PC-9 (cell line): ENCODE measurements around the gene ZNF699. TPM values are rescaled to one million over a fixed set of nuclear protein-coding genes. Genes with fewer than 3 reads are reported as not detected.

Experiments used
- BruUV-seq: library from RNA; stranded (reverse); fragments of 400-500 nt; replicated peaks from 2 replicates; lab custom pipeline; 2021; lab: Mats Ljungman, UMichigan
- CTCF ChIA-PET: fragments of 300-600 bp; sonication (Branson Sonifier 250); formaldehyde crosslinking; loops from one replicate; lab custom pipeline; 2022; ENCODE audit warnings: antibody characterized with exemption; lab: Charles Lee
- POLR2A ChIA-PET: fragments of 300-600 bp; sonication (Branson Sonifier 250); formaldehyde crosslinking; loops from one replicate; lab custom pipeline; 2022; ENCODE audit warnings: antibody characterized with exemption; ENCODE audit not compliant: unreplicated experiment; lab: Charles Lee
- DNase-seq, 2 experiments: peaks; one replicate each; pipeline versions ENCODE4 v3.0.0 to v3.0.0-alpha.2; 2015 to 2022; ENCODE audit warnings: mixed read lengths in 1 of 2
- H2AFZ ChIP-seq: fragments of 200-600 bp; sonication (generic); 2 replicates; pipeline ENCODE4 v1.8.1; 2017; ENCODE audit warnings: antibody characterized with exemption
- H3F3A ChIP-seq: fragments of 200-600 bp; sonication (generic); 2 replicates; pipeline ENCODE4 v1.8.1; 2017; ENCODE audit warnings: antibody characterized with exemption, mild to moderate bottlenecking, low read depth; ENCODE audit not compliant: insufficient read depth
- H3K27ac ChIP-seq: fragments of 200-600 bp; sonication (generic); 2 replicates; pipeline ENCODE4 v1.6.1; 2016; ENCODE audit warnings: mixed run types
- H3K27me3 ChIP-seq: fragments of 200-600 bp; sonication (generic); 2 replicates; pipeline ENCODE4 v1.6.1; 2016; ENCODE audit warnings: low read depth, mixed run types; ENCODE audit not compliant: insufficient read depth
- H3K36me3 ChIP-seq: fragments of 200-600 bp; sonication (generic); 2 replicates; pipeline ENCODE4 v1.6.1; 2016; ENCODE audit warnings: low read depth, mixed run types
- H3K4me1 ChIP-seq: fragments of 200-600 bp; sonication (generic); replicated peaks from 2 replicates; pipeline ENCODE4 v1.6.1; 2016; ENCODE audit warnings: mixed run types; ENCODE audit not compliant: insufficient read depth
- H3K4me2 ChIP-seq: fragments of 200-600 bp; sonication (generic); 2 replicates; pipeline ENCODE4 v1.6.1; 2017; ENCODE audit warnings: mixed run types
- H3K4me3 ChIP-seq: fragments of 200-600 bp; sonication (generic); 2 replicates; pipeline ENCODE4 v1.6.1; 2016; ENCODE audit warnings: mixed run types
- H3K79me2 ChIP-seq: fragments of 200-600 bp; sonication (generic); 2 replicates; pipeline ENCODE4 v1.6.1; 2017; ENCODE audit warnings: low read depth, mixed run types
- H3K9me2 ChIP-seq: fragments of 200-600 bp; sonication (generic); 2 replicates; pipeline ENCODE4 v1.8.1; 2017; ENCODE audit warnings: mild to moderate bottlenecking; ENCODE audit not compliant: insufficient read depth
- H3K9me3 ChIP-seq: fragments of 200-600 bp; sonication (generic); 2 replicates; pipeline ENCODE4 v1.8.1; 2016; ENCODE audit warnings: low read depth; ENCODE audit not compliant: insufficient read depth
- H4K20me1 ChIP-seq: fragments of 200-600 bp; sonication (generic); 2 replicates; pipeline ENCODE4 v1.8.1; 2017; ENCODE audit not compliant: insufficient read depth
- EZH2 ChIP-seq: fragments of 200-600 bp; sonication (generic); IDR thresholded peaks from 2 replicates; pipeline ENCODE4 v1.8.0; 2017; ENCODE audit warnings: antibody characterized with exemption, low read depth
- intact Hi-C: fragments of 100-400 bp; cut with micrococcal nuclease; formaldehyde crosslinking; loops from one replicate; pipeline ENCODE4 v1.10.0; 2022; ENCODE audit not compliant: unreplicated experiment
- total RNA-seq: library from RNA; stranded (reverse); gene quantifications from 2 replicates; pipeline ENCODE4 v1.2.3, GENCODE V29; 2021
- TF ChIP-seq, protein P1 (sequence below): fragments of 200-600 bp; sonication (generic); conservative IDR thresholded peaks from 2 replicates; pipeline ENCODE4 v1.6.1; 2017; ENCODE audit warnings: mixed run types, antibody characterized with exemption, mild to moderate bottlenecking, moderate library complexity

ZNF699 gene
- total RNA-seq, 1 experiment from 2014 or later, result 2.2 TPM

DNA sequence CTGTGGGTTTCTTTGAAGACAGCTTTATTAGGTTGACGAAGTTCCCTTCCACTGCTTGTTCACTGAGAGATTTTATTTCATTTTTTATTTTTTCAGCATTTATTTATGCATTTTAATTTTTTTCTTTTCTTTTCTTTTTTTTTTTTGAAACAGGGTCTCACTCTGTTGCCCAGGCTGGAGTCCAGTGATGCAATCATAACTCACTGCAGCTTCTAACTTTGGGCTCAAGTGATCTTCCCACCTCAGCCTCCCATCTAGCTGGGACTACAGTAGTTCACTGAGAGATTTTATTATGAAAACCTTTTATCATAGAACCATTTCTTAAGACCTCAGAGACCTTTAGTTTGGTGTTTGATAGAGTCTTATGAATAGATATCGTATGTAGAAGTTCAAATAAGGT is 42.9 kb upstream of the ZNF699 start:
- POLR2A ChIA-PET, result no interaction called here

DNA sequence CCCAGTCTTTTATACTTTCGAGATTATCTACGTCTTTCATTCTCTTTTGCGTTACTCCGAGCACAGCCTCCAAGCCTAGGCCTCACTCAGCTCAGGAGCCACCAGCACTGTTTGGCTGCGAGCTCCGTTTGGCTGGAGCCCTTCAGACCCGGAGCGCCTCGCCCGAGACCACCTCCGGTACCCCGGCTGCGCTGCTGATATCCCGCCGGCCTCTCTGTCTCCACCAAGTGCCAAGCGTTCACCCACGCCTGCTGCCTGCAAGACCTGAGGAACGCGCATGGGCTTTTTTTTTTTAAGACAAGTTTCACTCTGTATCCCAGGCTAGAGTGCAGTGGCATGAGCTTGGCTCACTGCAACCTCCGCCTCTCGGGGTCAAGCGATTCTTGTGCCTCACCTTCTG is 39.0 kb upstream of the ZNF699 start:
- H3K4me1 ChIP-seq, result no peaks in the 10 kb centered on the region
- TF ChIP-seq, protein P1, sequence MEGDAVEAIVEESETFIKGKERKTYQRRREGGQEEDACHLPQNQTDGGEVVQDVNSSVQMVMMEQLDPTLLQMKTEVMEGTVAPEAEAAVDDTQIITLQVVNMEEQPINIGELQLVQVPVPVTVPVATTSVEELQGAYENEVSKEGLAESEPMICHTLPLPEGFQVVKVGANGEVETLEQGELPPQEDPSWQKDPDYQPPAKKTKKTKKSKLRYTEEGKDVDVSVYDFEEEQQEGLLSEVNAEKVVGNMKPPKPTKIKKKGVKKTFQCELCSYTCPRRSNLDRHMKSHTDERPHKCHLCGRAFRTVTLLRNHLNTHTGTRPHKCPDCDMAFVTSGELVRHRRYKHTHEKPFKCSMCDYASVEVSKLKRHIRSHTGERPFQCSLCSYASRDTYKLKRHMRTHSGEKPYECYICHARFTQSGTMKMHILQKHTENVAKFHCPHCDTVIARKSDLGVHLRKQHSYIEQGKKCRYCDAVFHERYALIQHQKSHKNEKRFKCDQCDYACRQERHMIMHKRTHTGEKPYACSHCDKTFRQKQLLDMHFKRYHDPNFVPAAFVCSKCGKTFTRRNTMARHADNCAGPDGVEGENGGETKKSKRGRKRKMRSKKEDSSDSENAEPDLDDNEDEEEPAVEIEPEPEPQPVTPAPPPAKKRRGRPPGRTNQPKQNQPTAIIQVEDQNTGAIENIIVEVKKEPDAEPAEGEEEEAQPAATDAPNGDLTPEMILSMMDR, result no peak
- TF ChIP-seq EZH2, result no peak
- no peak for DNase-seq
- no peak overlapping the region for H3K4me2 ChIP-seq
- no peaks in the 10 kb centered on the region for H3K9me2 ChIP-seq
- H3K79me2 ChIP-seq, result no peaks in the 10 kb centered on the region
- no peak overlapping the region for H3K27ac ChIP-seq
- ChIA-PET CTCF (no interaction called here), POLR2A (no interaction called here)
- no TSS peak for BruUV-seq
- no peaks in the 10 kb centered on the region for H4K20me1 ChIP-seq
- intact Hi-C loops, result no loop called here
- H2AFZ ChIP-seq, result no peak overlapping the region
- no peaks in the 10 kb centered on the region for H3K27me3 ChIP-seq
- no peak overlapping the region for H3K4me3 ChIP-seq
- H3K36me3 ChIP-seq, result no peaks in the 10 kb centered on the region
- H3K9me3 ChIP-seq, result peaks cover 49% of the 10 kb centered on the region
- no peaks in the 10 kb centered on the region; the same call in 1 of the 2 replicates for H3F3A ChIP-seq

More for the DNA sequence above, 42.9 kb upstream of the ZNF699 start:
- no peak for DNase-seq
- Histone ChIP-seq H4K20me1 (no peaks in the 10 kb centered on the region), H2AFZ (no peak overlapping the region), H3K27me3 (no peaks in the 10 kb centered on the region), H3K27ac (no peak overlapping the region), H3K9me3 (peaks cover 28% of the 10 kb centered on the region; the same call in 1 of the 2 replicates), H3K9me2 (no peaks in the 10 kb centered on the region), H3K36me3 (no peaks in the 10 kb centered on the region), H3K4me1 (no peaks in the 10 kb centered on the region), H3K4me2 (no peak overlapping the region), H3K4me3 (no peak overlapping the region), H3K79me2 (no peaks in the 10 kb centered on the region), H3F3A (no peaks in the 10 kb centered on the region; the same call in 1 of the 2 replicates)
- no TSS peak for BruUV-seq
- CTCF ChIA-PET, result no interaction called here
- TF ChIP-seq, protein P1, result no peak
- TF ChIP-seq EZH2, result no peak
- intact Hi-C loops, result no loop called here

GRCh38 chr19:9348253-9348652 is 38.6 kb upstream of the ZNF699 start:
- POLR2A ChIA-PET, result no interaction called here

More at GRCh38 chr19:9348253-9348652, 38.6 kb upstream of the ZNF699 start:
- Histone ChIP-seq H3K4me1 (no peaks in the 10 kb centered on the region), H3K4me3 (no peak overlapping the region), H3K9me3 (peaks cover 53% of the 10 kb centered on the region), H3K79me2 (no peaks in the 10 kb centered on the region), H3K9me2 (no peaks in the 10 kb centered on the region), H3K36me3 (no peaks in the 10 kb centered on the region), H3F3A (no peaks in the 10 kb centered on the region; the same call in 1 of the 2 replicates), H3K4me2 (no peak overlapping the region), H3K27ac (no peak overlapping the region), H2AFZ (no peak overlapping the region), H3K27me3 (no peaks in the 10 kb centered on the region), H4K20me1 (no peaks in the 10 kb centered on the region)
- CTCF ChIA-PET, result no interaction called here
- intact Hi-C loops, result no loop called here
- no peak for TF ChIP-seq EZH2
- TF ChIP-seq, protein P1, result no peak
- BruUV-seq, result no TSS peak
- DNase-seq, result no peak
